A673 (cell line): ENCODE measurements around the gene SPI1.

Experiments
- CTCF ChIP-seq: fragments of 300-800, 200-600 bp; sonication (generic); conservative IDR thresholded peaks from 2 replicates; pipeline ENCODE4 v1.5.1; 2017; ENCODE audit warnings: low read depth, mild to moderate bottlenecking, antibody characterized with exemption, low read length, moderate library complexity, mixed read lengths
- EZH2 ChIP-seq: fragments of 200-600 bp; sonication (generic); IDR thresholded peaks from 2 replicates; pipeline ENCODE4 v1.6.1; 2017; ENCODE audit warnings: borderline replicate concordance, low read depth, mild to moderate bottlenecking, mixed read lengths, antibody characterized with exemption, low read length; ENCODE audit not compliant: poor library complexity, severe bottlenecking

- TF ChIP-seq CTCF (no peak), EZH2 (no peak)
Observed at GRCh38 chr11:47356129-47356997, 22.0 kb downstream of the SPI1 start.
